ENCODE measurements around the gene ISL2.

Gene ISL2

DNA sequence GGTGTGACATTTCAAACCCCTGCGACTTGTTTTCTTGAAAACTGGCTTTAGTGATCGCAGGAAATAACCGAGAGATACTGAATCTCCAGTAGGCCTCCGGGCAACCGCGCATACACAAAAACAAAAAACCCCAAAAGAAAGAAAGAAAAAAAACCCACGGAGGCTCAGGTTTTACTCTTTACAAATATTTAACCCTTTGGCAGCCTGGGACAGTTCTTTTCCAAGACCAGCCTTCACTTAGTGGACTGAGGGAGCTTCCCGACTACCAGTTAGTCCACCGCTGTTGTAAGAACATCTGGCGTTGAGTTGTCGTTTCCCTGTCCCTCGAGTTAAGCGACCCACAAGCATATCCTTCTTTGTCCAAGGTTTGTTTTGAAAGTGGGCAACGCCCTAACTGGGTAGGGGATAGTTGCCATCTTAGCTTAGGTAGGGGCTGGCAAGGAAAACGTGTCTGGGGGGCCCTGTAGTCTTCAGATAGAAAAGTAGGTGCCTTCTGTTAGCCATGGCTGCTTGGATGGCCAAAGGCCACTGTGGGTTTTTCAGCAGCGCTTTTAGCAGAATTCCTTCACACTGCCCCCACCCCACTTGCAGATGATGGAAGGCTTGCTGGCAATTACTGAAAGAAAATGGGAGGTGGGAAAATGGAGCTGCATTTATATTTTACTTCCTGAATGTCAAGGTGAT is 6.9 kb downstream of the ISL2 start:
- no peak for DNase-seq

DNA sequence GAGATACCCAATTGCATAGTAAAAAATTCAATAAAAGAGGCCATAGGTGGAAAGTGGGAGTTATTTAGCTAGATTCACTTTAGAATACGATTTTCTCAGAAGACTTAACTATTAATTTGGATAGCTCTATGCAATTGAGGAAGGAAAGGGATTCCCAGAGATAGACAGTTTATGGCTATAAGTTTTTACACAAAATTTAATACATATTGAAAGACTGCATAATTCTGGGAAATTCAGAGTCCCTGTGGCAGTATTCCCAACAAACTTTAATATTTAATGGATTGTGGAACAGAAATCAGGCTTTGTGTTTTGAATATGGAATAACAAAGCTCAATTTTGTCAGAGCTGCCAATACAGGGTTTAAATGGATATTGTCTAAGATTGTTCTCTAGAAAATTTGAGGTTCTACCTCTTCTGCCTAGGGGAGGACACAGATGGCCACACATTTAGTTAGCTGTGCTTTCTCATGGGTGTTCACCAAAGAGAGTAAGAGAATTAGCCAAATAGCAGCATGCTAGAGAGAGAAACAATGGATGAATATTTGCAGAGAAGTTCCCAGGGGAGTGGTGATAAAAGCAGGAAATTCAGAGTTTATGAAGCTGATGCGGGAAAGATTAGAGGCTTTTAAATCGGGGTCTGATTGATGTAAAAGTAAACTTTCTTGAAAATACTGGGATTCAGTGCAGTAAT is 8.5 kb downstream of the ISL2 start:
- DNase-seq = no peak

DNA sequence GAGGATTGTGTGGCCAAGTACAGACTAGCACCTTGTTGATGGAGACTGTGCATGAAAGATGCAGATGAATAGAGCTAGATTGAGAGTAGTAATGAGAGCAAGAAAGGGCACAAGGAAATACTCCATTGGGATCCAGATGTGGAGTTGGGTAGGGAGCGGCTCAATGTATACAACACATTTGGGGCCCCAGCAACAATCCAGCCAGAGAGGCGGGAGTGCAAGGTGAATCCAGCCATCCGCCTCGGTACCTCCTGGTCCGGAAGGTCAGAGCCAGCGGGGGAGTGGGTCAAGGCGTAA is 9.0 kb downstream of the ISL2 start:
- DNase-seq = no peak

DNA sequence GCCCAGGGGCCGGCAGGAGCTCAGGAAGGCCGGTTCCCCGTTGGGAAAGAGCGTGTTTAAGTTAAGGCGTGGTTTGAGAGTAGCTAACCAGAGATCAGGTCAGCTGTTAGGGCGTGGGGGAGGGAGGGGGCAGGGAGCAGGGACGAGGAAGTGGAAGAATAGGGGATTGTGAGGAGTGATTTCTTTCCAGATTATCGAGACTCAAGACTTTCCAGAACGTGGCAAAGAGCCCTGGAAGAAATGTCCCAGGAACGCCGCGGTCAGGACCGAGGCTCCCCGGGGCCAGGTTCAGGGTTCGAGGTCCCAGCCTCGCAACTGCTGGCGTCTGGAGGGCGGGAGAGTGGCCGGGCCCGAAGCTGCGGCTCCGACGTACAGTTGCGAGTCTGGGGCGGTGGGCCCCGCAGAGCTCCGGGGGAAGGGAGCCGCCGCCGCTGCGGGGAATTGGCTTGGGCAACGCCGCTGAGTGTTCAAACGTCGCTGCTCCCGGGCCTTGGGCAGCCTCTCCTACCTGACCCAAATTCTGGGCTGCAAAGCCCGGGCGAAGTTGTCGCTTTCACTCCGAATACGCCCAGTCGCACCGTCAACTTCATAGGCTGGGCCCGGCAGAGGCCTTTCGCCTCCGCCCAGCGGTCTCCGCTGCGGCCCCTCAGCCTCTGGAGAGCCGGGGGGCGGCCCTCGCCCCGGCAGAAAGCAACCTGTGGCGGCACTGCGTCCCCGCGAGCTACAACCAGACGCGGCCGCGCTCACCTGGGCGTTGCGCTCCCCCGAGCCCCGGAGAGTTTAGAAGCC is 9.5 kb downstream of the ISL2 start:
- no peak for DNase-seq

DNA sequence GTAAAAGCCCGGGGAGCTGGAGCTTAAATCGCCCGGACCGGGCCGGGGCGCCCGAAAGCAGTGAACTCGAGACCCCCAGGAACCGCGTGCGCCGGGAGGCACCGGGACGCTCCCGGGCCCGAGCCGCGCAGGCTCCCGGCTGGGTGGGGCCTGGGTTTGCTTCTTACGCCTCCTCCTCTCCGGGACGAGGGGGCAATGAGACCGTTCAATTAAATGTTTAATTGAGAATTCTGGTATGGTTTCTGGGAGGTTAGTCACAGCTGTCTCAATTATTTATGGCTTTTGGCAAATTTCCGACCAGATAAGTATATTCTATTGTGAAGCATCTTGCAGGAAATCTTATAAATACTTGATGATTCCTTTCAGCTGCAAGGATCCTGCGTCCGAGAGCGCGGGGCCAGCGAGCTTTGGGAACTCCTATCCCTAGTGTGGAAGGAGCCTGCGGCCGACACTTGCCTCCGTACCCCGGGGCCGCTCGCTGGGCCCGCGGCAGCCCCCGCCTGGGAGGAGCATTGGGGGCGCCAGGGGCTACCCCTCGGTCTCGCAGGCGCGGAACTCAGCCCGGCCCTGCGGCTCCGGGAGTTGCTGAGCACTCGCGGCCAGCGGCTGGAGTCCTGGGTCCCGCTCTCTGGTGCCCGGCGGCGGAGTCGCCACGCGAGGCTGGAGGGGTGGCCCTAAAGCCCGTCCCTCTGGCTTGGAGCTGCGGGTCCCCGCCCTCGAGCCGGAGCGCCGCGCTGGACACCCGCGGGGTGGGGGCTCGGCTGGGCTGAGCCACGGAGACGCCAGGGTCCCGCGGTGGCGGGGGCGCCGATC is 10.3 kb downstream of the ISL2 start:
- DNase-seq = no peak

DNA sequence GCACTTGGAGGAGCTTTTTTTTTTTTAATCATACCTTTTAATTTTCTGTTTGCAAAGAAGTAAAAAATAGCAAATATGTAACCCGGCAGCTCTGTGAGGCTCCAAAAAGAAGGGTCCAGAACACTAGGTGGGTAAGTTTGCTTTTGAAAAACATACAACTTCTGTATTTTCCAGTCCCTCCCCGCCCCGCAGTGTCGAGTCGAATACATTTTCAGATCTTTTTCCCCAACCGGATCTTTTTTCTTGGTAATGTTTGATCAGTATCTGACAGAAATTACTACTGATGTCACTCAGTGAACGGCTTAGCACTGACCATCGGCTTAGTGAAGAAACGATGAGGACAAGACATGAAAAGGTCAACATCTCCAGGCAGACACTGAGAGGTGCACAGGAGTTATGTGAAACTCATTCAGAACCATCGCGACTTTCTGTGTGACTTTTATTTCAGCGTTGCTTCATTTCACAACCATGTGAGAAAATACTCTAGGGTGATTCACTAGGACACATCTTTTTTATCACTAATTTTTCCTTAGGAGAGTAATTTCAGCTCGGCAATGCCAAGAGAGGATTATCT is 11.0 kb downstream of the ISL2 start:
- DNase-seq = no peak

DNA sequence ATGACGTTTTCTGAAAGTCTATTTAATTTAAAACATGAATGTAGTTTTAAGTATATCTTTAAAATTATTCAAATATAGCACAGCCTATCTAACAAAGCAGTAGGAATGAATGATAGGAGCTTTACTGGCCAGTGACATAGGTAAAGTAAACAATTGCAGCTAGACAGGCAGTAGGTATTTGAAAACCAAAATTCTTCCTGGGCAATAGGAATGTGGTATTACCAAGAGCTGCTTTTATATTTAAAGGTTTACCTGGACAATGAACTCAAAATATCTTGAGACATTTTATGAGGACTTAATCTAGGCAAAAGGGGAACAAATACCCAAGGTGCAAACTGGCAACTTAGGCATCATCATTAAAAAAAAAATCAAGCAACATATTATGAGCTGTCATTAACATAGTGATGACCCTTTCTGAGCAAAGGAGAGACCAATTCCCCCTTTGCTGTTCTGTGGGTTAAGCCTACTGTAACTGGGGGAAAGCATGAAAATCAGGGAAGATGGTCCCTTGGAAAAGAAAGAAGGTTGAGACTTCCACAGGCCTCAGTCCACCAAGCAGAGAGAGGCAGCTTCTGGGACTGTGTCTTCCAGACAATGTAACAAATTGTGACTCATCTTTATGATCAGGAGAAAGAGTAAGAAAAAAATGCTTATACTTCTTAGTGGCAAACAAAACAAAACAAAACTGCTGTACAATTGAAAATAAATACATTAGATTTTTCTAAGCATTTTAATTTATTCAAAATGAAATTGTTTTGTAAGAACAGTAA is 12.9 kb downstream of the ISL2 start:
- DNase-seq = no peak

DNA sequence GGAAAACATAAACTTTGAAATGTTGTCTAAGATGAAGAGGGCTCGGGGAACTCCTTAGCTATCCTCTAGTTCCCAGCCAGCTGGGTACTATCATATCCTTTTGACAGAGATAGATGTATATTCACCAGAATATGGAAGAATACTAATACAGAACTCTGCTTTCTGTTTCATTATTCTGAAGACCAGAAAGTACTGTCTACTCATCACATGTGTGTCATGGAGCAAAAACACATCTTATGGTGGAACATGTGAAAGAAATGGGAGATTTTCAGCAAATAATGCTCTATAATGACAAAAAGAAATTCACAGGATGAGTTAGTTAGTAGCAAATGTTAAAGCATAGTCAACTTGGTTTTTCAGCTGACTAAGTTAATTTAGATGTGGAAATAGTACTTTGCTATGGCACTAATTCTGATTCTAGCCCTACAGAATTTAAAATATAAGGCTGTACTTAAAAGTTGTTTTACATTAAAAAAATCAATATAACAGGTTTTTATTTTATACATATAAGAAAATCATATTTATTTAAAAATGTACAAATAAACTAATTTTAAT is 16.5 kb downstream of the ISL2 start:
- DNase-seq = no peak

DNA sequence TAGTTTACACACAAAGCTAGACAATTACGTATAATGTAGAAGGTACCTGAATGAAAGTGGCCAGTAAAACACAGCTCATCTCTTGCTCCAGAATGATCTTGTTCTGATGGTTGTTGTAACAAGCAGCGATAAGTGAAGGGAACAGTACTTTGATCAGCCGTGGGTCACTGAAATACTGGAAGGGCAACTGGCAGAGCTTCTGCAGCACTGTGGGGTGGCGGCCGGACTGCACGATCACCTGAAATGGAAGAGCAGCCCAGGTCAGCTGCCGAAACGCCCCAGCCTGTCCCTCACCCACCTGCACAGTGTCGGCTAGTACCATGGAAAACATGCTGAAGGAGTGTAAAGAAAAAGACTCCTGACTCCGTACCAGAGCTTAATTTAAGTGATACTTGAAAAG is 17.3 kb downstream of the ISL2 start:
- DNase-seq = no peak

DNA sequence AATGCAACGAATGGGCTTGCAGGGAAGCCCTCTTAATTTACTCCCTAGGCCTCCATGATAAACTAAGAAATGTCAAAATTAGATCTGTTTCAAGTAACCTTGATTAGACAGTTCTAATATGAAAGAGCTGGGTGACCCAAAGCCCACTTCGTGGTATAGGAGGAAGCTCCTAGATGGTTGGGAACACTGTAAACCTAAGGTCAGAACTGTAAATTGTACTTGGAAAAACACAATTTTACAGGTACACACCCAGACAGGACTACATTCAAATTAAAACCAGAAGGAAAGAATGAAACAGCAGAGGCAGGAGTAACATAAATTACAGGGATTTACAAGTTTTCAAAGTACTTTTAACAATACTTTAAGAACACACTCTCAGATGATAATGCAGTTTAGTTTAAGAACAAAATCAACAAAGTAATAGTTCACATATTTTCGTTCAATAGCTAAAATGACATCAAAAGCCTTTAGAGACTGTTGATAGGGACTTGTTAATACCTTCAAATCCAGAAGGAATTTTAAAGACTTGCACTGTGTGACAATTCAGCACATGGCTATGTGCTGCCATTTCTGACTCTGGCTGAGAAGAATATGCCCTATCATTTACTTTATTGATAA is 18.4 kb downstream of the ISL2 start:
- no peak for DNase-seq

DNA sequence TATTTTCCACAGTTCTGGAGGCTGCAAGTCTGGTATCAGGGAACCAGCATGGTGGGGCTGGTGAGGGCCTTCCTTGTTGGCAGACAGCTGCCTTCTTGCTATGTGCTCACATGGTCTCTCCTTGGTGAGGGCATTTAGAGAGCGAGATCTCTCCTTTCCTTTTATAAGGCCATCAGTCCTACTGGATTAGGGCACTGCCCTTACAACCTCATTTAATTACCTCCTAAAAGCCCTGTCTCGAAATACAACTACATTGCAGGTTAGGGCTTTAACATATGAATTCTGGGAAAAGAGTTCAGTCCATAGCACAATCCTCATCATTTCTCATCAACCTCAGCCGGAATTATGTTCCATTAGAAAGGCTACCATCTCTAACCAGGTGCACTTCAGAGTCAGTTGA is 21.9 kb downstream of the ISL2 start:
- no peak for DNase-seq

DNA sequence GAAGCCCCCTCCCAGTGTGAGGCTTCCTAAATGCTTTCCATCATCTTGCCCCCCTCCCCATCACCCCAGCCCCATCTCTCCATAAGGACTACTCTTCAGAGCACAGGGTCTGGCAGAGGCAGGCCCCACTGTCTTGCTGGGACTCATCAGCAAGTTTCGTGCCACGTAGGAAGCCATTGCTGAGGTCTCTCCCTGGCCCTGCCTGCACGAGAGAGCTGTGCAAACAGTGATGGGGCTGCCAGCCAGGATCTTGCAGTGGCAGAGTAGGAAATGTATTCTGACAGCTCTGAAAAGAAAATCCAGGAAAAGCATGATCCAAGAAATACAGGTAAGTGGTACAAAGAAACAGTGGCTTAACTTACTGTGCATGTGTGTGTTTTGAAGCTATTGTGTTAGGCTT is 22.6 kb downstream of the ISL2 start:
- DNase-seq = no peak

DNA sequence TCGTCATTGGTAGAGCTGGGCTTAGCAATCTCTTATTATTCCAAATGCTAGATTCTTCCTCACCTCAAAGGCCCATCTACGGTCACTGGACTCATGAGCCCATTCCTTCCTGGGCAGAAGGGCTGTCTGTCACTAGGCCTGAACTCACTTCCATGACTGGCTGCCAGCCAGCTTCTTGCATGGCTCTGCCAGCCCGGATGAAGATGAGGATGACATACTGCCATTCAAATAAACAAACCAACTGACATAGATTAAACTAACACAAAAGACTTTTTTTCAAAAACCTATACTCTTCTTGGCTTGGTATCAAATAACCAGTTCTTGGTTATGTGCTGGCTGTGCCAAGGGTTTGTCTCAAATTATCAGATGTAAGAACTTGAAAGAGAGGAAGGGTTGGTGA is 23.8 kb downstream of the ISL2 start:
- no peak for DNase-seq

DNA sequence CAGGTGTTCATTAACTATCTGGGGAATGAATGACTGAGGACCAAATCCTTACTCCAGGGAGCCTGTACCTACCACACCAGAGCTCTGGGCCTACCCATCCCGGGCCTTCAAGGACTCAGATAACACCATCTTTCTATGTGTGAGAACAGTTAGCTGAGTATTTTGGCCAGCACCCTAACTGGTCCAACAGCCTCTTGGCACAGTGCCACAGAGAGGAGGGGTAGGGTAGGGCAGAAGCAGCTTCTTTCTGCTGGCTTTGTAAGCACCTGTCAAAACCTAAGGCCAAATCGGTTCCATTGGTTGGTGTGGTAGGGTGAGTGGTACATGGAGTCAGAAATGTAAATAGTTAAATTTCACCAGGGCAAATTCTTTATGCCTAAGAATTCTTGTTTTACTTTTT is 26.7 kb downstream of the ISL2 start:
- no peak for DNase-seq

DNA sequence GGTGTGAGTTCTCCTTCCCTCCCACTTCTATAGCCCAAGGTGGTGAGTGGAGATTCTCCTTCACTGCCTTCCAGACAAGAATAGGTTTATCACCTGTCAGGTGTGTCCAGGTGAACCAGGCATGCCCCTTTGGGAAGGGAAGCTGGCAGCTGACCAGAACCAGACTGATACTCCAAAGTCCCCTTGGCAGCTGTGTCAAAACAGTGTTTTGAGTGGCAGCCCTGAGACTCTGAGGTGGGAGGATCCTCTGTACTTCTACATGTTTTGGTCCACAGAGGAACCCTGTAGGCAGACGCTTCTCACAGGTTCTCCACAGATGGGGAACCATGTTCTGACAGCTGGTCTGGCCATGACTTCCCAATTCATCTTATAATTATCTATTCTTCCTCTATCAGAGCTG is 30.1 kb downstream of the ISL2 start:
- DNase-seq = no peak

DNA sequence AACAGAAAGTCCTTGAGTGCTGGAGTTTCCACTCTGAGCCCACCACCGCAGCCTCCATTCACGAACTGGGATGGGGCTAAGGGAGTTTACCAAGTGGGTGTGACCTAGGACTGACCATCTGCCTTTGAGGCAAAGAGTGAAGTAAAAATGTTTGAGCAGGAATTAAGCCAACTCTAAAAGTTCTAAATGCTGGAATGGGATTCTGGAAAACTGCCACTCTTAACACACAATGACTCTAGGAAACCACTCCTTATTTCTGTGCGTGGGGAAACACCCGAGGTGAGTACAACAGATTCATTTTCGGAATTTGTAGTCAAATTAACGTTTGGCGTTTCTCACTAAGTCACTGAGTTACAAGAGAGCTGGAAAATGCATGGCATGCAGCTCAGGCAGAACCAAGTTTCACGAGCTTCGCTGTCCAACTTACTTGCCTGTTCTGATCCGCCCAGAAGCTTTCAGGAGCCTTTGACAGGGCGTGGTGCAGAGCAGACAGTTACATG is 31.6 kb downstream of the ISL2 start:
- DNase-seq = no peak

DNA sequence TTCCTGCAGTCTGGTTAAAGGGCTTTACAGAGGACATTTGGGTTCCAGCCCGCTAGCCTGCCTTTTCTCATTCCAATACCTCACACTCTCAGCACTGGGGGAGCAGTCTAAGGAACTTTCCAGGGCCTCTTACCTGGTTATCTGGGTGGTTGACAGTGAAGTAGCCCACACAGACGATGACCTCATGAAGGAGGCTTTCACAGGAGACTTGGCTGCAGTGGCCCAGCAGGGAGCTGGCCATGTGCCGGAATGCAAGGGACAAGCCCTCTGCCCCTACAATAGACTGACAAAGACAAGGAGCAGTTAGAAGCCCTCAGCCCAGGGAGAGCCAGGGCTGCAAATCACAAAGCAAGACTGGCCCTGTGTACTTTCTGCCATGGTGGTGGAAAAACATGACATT is 39.5 kb downstream of the ISL2 start:
- DNase-seq = no peak

DNA sequence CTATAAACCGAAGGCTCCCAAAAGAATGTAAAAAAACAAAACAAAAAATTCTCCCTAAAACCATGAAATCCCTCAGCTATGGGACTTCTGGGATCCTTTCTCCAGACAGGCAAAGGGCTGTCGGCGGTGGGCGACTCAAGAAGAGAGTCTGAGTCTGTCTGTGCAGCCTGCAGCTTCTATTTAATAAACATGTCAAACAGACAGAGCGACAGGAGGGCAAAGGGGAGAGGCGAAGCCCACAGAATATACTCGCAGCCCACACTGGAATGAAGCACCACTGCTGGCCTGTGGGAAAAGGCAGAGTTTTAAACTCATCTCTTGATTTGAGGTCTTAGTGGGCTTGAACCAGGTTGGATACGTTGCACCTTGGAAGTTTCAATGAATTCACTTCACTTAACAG is 40.2 kb downstream of the ISL2 start:
- DNase-seq = no peak

DNA sequence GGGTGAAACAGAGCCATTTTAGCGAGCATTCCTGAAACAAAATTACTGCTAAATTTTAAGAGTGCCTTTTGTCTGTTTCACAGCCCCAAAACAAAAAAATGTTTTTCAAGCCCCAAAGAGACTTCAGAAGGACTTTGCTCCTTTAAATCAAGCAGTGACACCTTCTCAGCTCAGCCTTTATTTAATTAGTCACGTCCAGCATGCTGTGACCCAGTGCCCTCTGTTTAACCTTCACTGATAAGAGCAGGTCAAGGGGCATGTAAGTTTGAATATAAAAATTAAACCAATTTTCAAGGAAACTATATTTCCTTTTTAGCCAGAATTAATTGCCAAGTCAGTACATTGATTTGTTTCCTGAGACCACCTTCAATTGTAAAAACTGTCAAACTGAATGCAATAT is 40.6 kb downstream of the ISL2 start:
- DNase-seq = no peak

DNA sequence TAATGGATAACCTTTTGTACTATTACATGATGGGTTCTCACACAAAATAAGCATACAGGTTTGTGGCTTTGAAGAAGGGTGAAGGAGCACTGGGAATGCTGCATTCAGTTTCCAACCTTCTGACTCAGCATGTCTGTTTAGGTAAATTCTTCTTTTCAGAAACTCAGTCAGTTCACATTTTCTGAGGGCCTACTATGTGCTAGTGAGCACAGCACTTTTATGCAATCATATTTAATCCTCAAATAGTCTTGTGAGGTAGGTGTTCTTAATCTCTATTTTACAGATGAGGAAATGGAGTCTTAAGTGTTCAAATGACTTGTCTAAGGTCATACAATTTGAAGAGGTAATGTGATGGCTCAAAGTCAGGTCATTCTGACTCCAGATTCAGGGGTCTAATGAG is 41.2 kb downstream of the ISL2 start:
- DNase-seq = no peak

DNA sequence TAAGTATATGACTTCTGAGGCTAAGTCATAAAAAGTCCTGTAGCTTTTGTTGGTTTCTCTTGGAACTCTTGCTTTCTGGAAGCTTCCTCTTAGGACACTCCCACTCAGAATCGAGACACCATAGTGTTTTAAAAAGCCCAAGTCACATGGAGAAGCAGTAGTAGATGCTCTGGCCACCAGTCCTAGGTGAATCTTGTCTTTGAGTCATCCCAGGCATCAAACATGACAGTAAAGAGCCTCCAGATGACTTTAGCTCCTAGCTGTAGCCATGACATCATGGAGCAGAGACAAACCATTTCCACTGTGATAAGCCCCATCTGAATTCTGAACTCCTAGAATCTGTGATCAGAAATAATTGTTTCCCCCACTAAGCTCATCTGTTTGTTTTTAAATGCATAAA is 42.1 kb downstream of the ISL2 start:
- DNase-seq = no peak

All from NCI-H2227 treated with DMSO at 0.1 percent for 48 hours (cell line).